HL-60/S4 (cell line): Measurements from ENCODE around the gene POTEI.
"Not testable (repeated sequence)": the region's sequence is repeated elsewhere in the genome, so short reads cannot be mapped to it uniquely, and the experiment has no call there.

Experiments
- in situ Hi-C: fragments of 300-500 bp; cut with MboI; formaldehyde crosslinking; loops from 2 replicates; pipeline ENCODE4 v1.14.3; 2022; ENCODE audit warnings: low sequenced_read_pairs

Gene POTEI

GRCh38 chr2:130491073-130491472 is 18.1 kb downstream of the POTEI start:
- in situ Hi-C loops: not testable (repeated sequence)

- in situ Hi-C loops: not testable (repeated sequence)
Observed at GRCh38 chr2:130455413-130455812, 53.7 kb downstream of the POTEI start.

GRCh38 chr2:130454712-130455083 is 54.4 kb downstream of the POTEI start:
- in situ Hi-C loops: not testable (repeated sequence)

GRCh38 chr2:130453955-130454711 is 55.0 kb downstream of the POTEI start:
- in situ Hi-C loops: not testable (repeated sequence)

GRCh38 chr2:130452897-130453296 is 56.2 kb downstream of the POTEI start:
- in situ Hi-C loops: not testable (repeated sequence)

GRCh38 chr2:130451823-130452222 is 57.3 kb downstream of the POTEI start:
- in situ Hi-C loops: not testable (repeated sequence)

- in situ Hi-C loops: not testable (repeated sequence)
Observed at GRCh38 chr2:130451278-130451677, 57.9 kb downstream of the POTEI start.

- in situ Hi-C loops: not testable (repeated sequence)
Observed at GRCh38 chr2:130450366-130450765, 58.8 kb downstream of the POTEI start.

GRCh38 chr2:130427631-130428030 is 81.5 kb downstream of the POTEI start:
- in situ Hi-C loops: not testable (repeated sequence)

GRCh38 chr2:130418845-130419244 is 90.3 kb downstream of the POTEI start:
- in situ Hi-C loops: not testable (repeated sequence)

- in situ Hi-C loops: not testable (repeated sequence)
Observed at GRCh38 chr2:130416693-130417092, 92.4 kb downstream of the POTEI start.
